T-helper 17 cell (primary cell): ENCODE results near the gene TMEM50B. TPM values are rescaled to one million over a fixed set of nuclear protein-coding genes. Genes with fewer than 3 reads are reported as not detected.
"Not testable (repeated sequence)": the region's sequence is repeated elsewhere in the genome, so short reads cannot be mapped to it uniquely, and the experiment has no call there.

Experiments
- ATAC-seq: fragments of 150-1000 bp; cut with Tn5 transposase; 2 replicates; pipeline ENCODE4 v1.10.0; 2021; ENCODE audit warnings: mild to moderate bottlenecking, moderate library complexity
- DNase-seq, 3 donors: peaks; one replicate each; pipeline versions ENCODE4 v3.0.0 to v3.0.0-alpha.2; 2020 to 2021
- H3K9me3 ChIP-seq: one replicate; pipeline ENCODE4 v1.7.0; 2013; ENCODE audit warnings: low read length, mild to moderate bottlenecking; ENCODE audit not compliant: control insufficient read depth, poor library complexity, severe bottlenecking
- H3K27ac Mint-ChIP-seq: one replicate; pipeline ENCODE4 v1.8.0; 2022; ENCODE audit warnings: mild to moderate bottlenecking, moderate library complexity, mixed read lengths
- H3K27me3 Mint-ChIP-seq: one replicate; pipeline ENCODE4 v1.8.0; 2022; ENCODE audit warnings: mixed read lengths
- H3K36me3 Mint-ChIP-seq: one replicate; pipeline ENCODE4 v1.8.0; 2022; ENCODE audit warnings: low read depth, mixed read lengths
- H3K4me1 Mint-ChIP-seq: one replicate; pipeline ENCODE4 v1.8.0; 2022; ENCODE audit warnings: mild to moderate bottlenecking, mixed read lengths
- H3K4me3 Mint-ChIP-seq: one replicate; pipeline ENCODE4 v1.8.0; 2022; ENCODE audit warnings: mild to moderate bottlenecking, moderate library complexity, mixed read lengths
- total RNA-seq, 4 donors: library from RNA in 2 of 4; stranded (reverse) in 2 of 4; gene quantifications; one replicate each; pipeline ENCODE4 v1.2.3 and lab custom pipeline; 2022 to 2026

The TMEM50B gene
- total RNA-seq, 2 donors from 2014 or later = 41.7 to 60.3 TPM

- peak overlapping the region; percentile 27 for H3K27ac Mint-ChIP-seq
- peak; percentile 25 for ATAC-seq
- H3K27me3 Mint-ChIP-seq = no peaks in the 10 kb centered on the region
- H3K9me3 ChIP-seq = no peaks in the 10 kb centered on the region
- H3K4me1 Mint-ChIP-seq = peaks cover 28% of the 10 kb centered on the region
- DNase-seq = no peak
- no peaks in the 10 kb centered on the region for H3K36me3 Mint-ChIP-seq
- H3K4me3 Mint-ChIP-seq = peak overlapping the region; percentile 39
These were observed 66.8 kb downstream of the TMEM50B start for GRCh38 chr21:33412832-33413519.

GRCh38 chr21:33412439-33412831, 67.3 kb downstream of the TMEM50B start:
- peaks cover 28% of the 10 kb centered on the region for H3K4me1 Mint-ChIP-seq
- ATAC-seq, H3K27me3 Mint-ChIP-seq, H3K9me3 ChIP-seq, H3K27ac Mint-ChIP-seq, H3K36me3 Mint-ChIP-seq, DNase-seq, H3K4me3 Mint-ChIP-seq: not testable (repeated sequence)

GRCh38 chr21:33411949-33412430, 67.8 kb downstream of the TMEM50B start:
- Mint-ChIP-seq H3K27me3 (no peaks in the 10 kb centered on the region), H3K4me3 (no peak overlapping the region), H3K27ac (no peak overlapping the region), H3K4me1 (peaks cover 31% of the 10 kb centered on the region), H3K36me3 (no peaks in the 10 kb centered on the region)
- DNase-seq (no peak), ATAC-seq (no peak)
- no peaks in the 10 kb centered on the region for H3K9me3 ChIP-seq

- H3K4me3 Mint-ChIP-seq = peak overlapping the region; percentile 31
- H3K36me3 Mint-ChIP-seq = no peaks in the 10 kb centered on the region
- H3K27ac Mint-ChIP-seq = peak overlapping the region; percentile 90
- DNase-seq (no peak), ATAC-seq (no peak)
- H3K9me3 ChIP-seq = no peaks in the 10 kb centered on the region
- H3K27me3 Mint-ChIP-seq = no peaks in the 10 kb centered on the region
- H3K4me1 Mint-ChIP-seq = peaks cover 29% of the 10 kb centered on the region
These were observed 73.3 kb downstream of the TMEM50B start for GRCh38 chr21:33406493-33406892.

- Mint-ChIP-seq H3K4me1 (peaks cover 29% of the 10 kb centered on the region), H3K4me3 (peak overlapping the region; percentile 94), H3K36me3 (no peaks in the 10 kb centered on the region), H3K27ac (peak overlapping the region; percentile 90), H3K27me3 (no peaks in the 10 kb centered on the region)
- peak; percentile 38 for ATAC-seq
- peak in 2 of 3 donors; percentile 14 to 24 for DNase-seq
- H3K9me3 ChIP-seq = no peaks in the 10 kb centered on the region
These were observed 75.8 kb downstream of the TMEM50B start for GRCh38 chr21:33403786-33404585.

GRCh38 chr21:33403128-33403785, 76.5 kb downstream of the TMEM50B start, which contains the start of gene IFNGR2:
Gene IFNGR2, plus strand, starts transcription at chr21:33403413. Its CDS starts 131 bp downstream, at chr21:33403544.
- H3K9me3 ChIP-seq = no peaks in the 10 kb centered on the region
- no peaks in the 10 kb centered on the region for H3K27me3 Mint-ChIP-seq
- peaks cover 24% of the 10 kb centered on the region for H3K4me1 Mint-ChIP-seq
- DNase-seq = peak; percentile 34 to 58 (median 55)
- H3K27ac Mint-ChIP-seq = peak within 1 kb of the TSS; percentile 90
- H3K4me3 Mint-ChIP-seq = peak within 1 kb of the TSS; percentile 94
- H3K36me3 Mint-ChIP-seq = no peaks in the 10 kb centered on the region
- peak; percentile 76 for ATAC-seq

GRCh38 chr21:33402001-33402979, 77.5 kb downstream of the TMEM50B start:
- peak in 2 of 3 donors; percentile 12 to 16 for DNase-seq
- Mint-ChIP-seq H3K27me3 (no peaks in the 10 kb centered on the region), H3K36me3 (no peaks in the 10 kb centered on the region), H3K27ac (no peak overlapping the region), H3K4me3 (peak overlapping the region; percentile 81), H3K4me1 (peaks cover 22% of the 10 kb centered on the region)
- no peaks in the 10 kb centered on the region for H3K9me3 ChIP-seq
- peak; percentile 35 for ATAC-seq

- Mint-ChIP-seq H3K36me3 (no peaks in the 10 kb centered on the region), H3K4me1 (peaks cover 16% of the 10 kb centered on the region), H3K27ac (no peak overlapping the region), H3K4me3 (no peak overlapping the region), H3K27me3 (no peaks in the 10 kb centered on the region)
- no peak for ATAC-seq
- no peaks in the 10 kb centered on the region for H3K9me3 ChIP-seq
- no peak for DNase-seq
These were observed 78.2 kb downstream of the TMEM50B start for GRCh38 chr21:33401630-33401992.

Other genes starting within 250 kb of the TMEM50B start
- 10 to 100 TPM; 17.0 to 18.9 TPM for gene IL10RB, start 213.6 kb downstream of the TMEM50B start, total RNA-seq
- gene IFNAR1, start 155.0 kb downstream of the TMEM50B start, total RNA-seq = 10 to 100 TPM; 16.6 to 27.6 TPM
- 10 to 100 TPM; 17.9 to 18.7 TPM for gene IFNGR2, start 76.6 kb downstream of the TMEM50B start, total RNA-seq
- under 1 TPM in 1 of 2 donors, not detected in 1; 0.47 TPM for gene DNAJC28, start 11.7 kb upstream of the TMEM50B start, total RNA-seq
- gene GART, start 62.1 kb upstream of the TMEM50B start, total RNA-seq = 10 to 100 TPM; 40.0 to 44.8 TPM
- gene SON, start 63.1 kb upstream of the TMEM50B start, total RNA-seq = 100 to 1,000 TPM; 324 to 380 TPM
- gene DONSON, start 108.7 kb upstream of the TMEM50B start, total RNA-seq = 10 to 100 TPM in 1 of 2 donors, 1 to 10 TPM in 1; 8.9 to 10.0 TPM
- gene CRYZL1, start 161.8 kb upstream of the TMEM50B start, total RNA-seq = 10 to 100 TPM; 23.2 to 23.7 TPM
- 1 to 10 TPM; 2.5 to 2.9 TPM for gene ITSN1, start 162.5 kb upstream of the TMEM50B start, total RNA-seq